Measurements from ENCODE around the gene MEGF6. TPM values are rescaled to one million over a fixed set of nuclear protein-coding genes. Genes with fewer than 3 reads are reported as not detected.

MEGF6 gene
- total RNA-seq, 6 experiments from 2014 or later, result 20.3 to 39.2 (median 23.0) TPM

DNA sequence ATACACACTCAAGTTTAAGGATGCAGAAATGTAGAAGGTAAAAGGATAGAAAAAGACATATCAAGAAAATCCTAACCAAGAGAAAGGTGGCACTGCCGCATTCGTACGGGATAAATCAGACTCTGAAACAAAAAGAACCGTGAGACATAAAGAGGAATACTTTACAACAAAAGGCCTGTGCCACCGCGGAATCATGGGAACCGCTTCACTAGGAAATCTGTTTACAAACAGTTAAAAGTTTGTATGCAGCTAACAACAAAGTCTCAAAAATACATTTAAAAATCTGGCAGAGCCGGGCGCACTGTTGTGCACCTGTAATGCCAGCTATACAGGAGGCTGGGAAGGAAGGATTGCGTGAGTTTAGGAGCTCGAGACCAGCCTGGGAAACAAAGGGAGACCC lies 30.5 kb upstream of the MEGF6 start:
- DNase-seq, result no peak
- no peak for TF ChIP-seq CTCF (IDR thresholded peaks at IDR 0.05)
- Mint-ChIP-seq H3K4me3 (no peak overlapping the region), H3K27ac (no peak overlapping the region), H3K36me3 (ENCODE audit: low read depth) (peaks cover 1% of the 10 kb centered on the region; the same call in 1 of the 2 replicates), H3K4me1 (ENCODE audit: low read depth) (no peaks in the 10 kb centered on the region), H3K9me3 (no peaks in the 10 kb centered on the region), H3K27me3 (ENCODE audit: insufficient read depth) (no peaks in the 10 kb centered on the region)

GRCh38 chr1:3641046-3641760 lies 29.9 kb upstream of the MEGF6 start:
- H3K36me3 Mint-ChIP-seq (ENCODE audit: low read depth), result peaks cover 7% of the 10 kb centered on the region; the same call in 1 of the 2 replicates
- H3K27me3 Mint-ChIP-seq (ENCODE audit: insufficient read depth), result no peaks in the 10 kb centered on the region
- H3K27ac Mint-ChIP-seq, result no peak overlapping the region
- no peak overlapping the region for H3K4me3 Mint-ChIP-seq
- no peak for TF ChIP-seq CTCF (IDR thresholded peaks at IDR 0.05)
- H3K4me1 Mint-ChIP-seq (ENCODE audit: low read depth), result no peaks in the 10 kb centered on the region
- DNase-seq, result no peak
- H3K9me3 Mint-ChIP-seq, result no peaks in the 10 kb centered on the region

GRCh38 chr1:3640121-3640837 lies 29.0 kb upstream of the MEGF6 start:
- H3K36me3 Mint-ChIP-seq (ENCODE audit: low read depth), result peaks cover 7% of the 10 kb centered on the region; the same call in 1 of the 2 replicates
- no peaks in the 10 kb centered on the region for H3K27me3 Mint-ChIP-seq (ENCODE audit: insufficient read depth)
- no peaks in the 10 kb centered on the region for H3K9me3 Mint-ChIP-seq
- no peak overlapping the region for H3K27ac Mint-ChIP-seq
- no peaks in the 10 kb centered on the region for H3K4me1 Mint-ChIP-seq (ENCODE audit: low read depth)
- DNase-seq, result no peak
- no peak for TF ChIP-seq CTCF (IDR thresholded peaks at IDR 0.05)
- no peak overlapping the region for H3K4me3 Mint-ChIP-seq

DNA sequence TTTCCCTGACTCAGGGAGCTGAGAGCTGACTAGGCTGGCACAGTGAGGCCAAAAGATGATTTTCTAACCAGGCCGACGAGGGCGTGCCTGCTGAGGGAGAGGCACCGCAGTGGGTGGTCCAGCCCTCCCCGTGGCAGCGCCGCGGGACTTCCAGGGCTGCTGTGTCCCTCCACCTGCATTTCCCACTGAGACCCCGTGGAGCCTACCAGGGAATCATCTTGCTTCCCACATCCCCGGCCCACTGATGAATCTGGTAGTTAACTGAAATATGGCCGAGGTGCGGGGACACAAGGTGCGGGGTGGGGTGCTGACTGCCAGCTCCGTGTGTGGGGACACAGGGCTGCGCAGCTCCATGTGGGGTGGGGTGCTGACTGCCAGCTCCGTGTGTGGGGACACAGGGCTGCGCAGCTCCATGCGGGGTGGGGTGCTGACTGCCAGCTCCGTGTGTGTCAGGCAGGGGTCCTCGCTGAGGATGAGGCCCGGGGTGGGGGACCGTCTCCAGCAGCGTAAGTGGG lies 28.1 kb upstream of the MEGF6 start:
- no peak for DNase-seq
- Mint-ChIP-seq H3K9me3 (no peaks in the 10 kb centered on the region), H3K27ac (no peak overlapping the region), H3K4me3 (no peak overlapping the region), H3K4me1 (ENCODE audit: low read depth) (no peaks in the 10 kb centered on the region), H3K36me3 (ENCODE audit: low read depth) (peaks cover 7% of the 10 kb centered on the region; the same call in 1 of the 2 replicates), H3K27me3 (ENCODE audit: insufficient read depth) (no peaks in the 10 kb centered on the region)
- TF ChIP-seq CTCF (IDR thresholded peaks at IDR 0.05), result no peak

DNA sequence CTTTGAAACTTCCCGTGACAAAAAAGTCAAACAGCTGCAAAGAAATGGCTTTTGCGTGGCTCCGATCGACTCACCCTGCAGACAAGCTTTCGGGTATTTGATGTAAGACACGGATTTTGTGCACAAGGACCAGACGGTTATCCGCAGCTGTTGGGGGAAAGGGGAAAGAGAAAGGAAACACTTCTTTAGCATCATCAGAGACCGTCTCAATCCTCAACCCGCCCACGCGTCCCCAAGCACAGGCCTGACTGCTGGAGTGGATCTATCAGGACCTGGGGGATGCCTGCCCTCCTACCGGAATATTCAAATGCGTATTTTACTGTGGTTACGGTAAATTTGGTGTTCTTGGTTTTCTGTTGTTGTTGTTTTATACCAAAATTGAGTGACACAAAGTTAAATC lies 27.4 kb upstream of the MEGF6 start:
- H3K27ac Mint-ChIP-seq, result no peak overlapping the region
- peaks cover 7% of the 10 kb centered on the region; the same call in 1 of the 2 replicates for H3K36me3 Mint-ChIP-seq (ENCODE audit: low read depth)
- TF ChIP-seq CTCF (IDR thresholded peaks at IDR 0.05), result no peak
- no peaks in the 10 kb centered on the region for H3K27me3 Mint-ChIP-seq (ENCODE audit: insufficient read depth)
- H3K4me1 Mint-ChIP-seq (ENCODE audit: low read depth), result no peaks in the 10 kb centered on the region
- no peak for DNase-seq
- H3K4me3 Mint-ChIP-seq, result no peak overlapping the region
- no peaks in the 10 kb centered on the region for H3K9me3 Mint-ChIP-seq

All from HFFc6 (cell line).